Measurements from ENCODE around the gene S100A11. TPM values are rescaled to one million over a fixed set of nuclear protein-coding genes. Genes with fewer than 3 reads are reported as not detected.
A peak's percentile ranks its signal among the peaks of the same experiment; 100 is the strongest.

The S100A11 gene
- total RNA-seq = 31.4 and 33.1 TPM in 2 replicates
- total RNA-seq (2013) = 35.0 TPM
- polyA plus RNA-seq = 10.9 and 26.2 TPM in 2 replicates
- 22.4 and 33.1 TPM in 2 replicates for polyA minus RNA-seq

DNA sequence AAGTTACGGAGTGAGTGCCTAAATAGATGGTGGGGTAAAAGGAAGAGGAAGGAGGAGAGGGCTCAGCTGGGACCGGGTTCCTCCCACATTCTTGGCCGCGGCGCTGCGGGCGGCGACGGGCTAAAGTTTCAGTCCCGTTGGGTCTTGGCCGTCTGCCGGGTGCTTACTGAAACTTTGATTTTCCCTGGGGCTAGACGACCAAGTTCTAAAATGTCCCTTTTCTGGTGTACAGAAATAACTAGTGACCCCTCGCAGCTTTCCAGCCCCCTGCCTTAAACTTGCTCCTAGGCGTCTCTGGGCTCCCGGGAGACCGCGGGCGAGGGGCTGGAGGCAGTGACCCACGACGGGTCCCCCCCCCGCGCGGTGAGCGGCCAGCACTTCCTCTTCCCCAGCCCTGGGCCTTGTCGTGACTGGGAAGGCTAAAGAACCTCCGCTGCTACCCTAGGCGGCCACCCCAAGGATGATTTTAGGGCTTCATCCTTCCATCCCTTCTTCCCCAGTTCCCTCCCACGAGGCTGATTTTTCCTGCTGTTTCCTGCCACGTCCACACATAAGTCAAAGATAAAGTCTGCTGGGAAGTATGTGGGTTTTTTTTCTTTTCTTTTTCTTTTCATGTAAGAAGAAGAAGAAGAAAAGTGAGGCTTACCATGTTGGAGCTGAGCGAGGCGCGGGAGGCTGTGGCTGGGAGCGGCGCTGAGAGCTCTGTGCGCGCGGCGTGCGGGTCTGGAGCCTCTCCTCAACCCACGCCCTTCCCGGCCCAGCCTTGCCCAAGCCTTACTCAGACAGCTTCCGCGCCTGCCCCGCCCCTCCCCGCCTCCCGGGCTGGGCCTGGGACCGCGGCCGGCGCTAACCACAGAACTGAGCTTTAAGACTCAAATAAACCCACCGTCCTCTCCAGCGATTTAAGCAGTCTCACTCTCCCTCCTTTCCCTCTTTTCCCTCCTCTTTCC is at the start of gene S100A11:
Gene S100A11, minus strand, starts transcription at position 738 of the 950 bp plus-strand sequence. Its CDS starts 89 bp downstream, at position 649.
- no peaks in the 10 kb centered on the region for H4K20me1 ChIP-seq (ENCODE audit: control insufficient read depth, insufficient read depth, low read length, poor library complexity, severe bottlenecking)
- CTCF ChIA-PET = interaction anchor here (0.8 to 2.2 kb wide), 8 partner anchors 10 to 423 kb away, joined by 3 to 8 read pairs (median 5); no protein-coding TSS in a partner anchor
- H3K79me2 ChIP-seq (ENCODE audit: control insufficient read depth, insufficient read depth, low read length) = no peaks in the 10 kb centered on the region
- peaks cover 0 to 1% (median 0%) of the 10 kb centered on the region in 4 experiments for H3K27me3 ChIP-seq (replicated peaks in 1 of 4; ENCODE audit: control extremely low read depth in 1 of 4, control insufficient read depth in 3 of 4, insufficient read depth in 4 of 4, low read length in 3 of 4)
- peak within 1 kb of the TSS; percentile 78 for H3K9ac ChIP-seq (ENCODE audit: low read length)
- intact Hi-C loops (cut with micrococcal nuclease) = loop anchor here (1.0 kb wide), 1 partner anchor 12 kb away; no protein-coding TSS in a partner anchor
- H3K4me1 Mint-ChIP-seq = peaks cover 38% of the 10 kb centered on the region
- peak within 1 kb of the TSS; percentile 94 for H3K4me2 ChIP-seq (replicated peaks; ENCODE audit: low read depth, low read length, poor library complexity, severe bottlenecking)
- peaks cover 6 to 19% of the 10 kb centered on the region in 2 experiments for H3K36me3 ChIP-seq (replicated peaks in 1 of 2; ENCODE audit: control extremely low read depth in 1 of 2, control insufficient read depth in 1 of 2, extremely low read depth in 1 of 2, insufficient read depth in 2 of 2, low read length in 1 of 2)
- H2AFZ ChIP-seq (ENCODE audit: insufficient read depth, low read depth, low read length, poor library complexity, severe bottlenecking) = peak within 1 kb of the TSS; percentile 87
- peak within 1 kb of the TSS; percentile 42 to 80 for H3K27ac ChIP-seq (ENCODE audit: low read length in 2 of 2)
- peak within 1 kb of the TSS; percentile 90 for H3K4me3 Mint-ChIP-seq
- POLR2A ChIA-PET = interaction anchor here (0.6 kb wide), 1 partner anchor 14 kb away, joined by 3 read pairs; no protein-coding TSS in a partner anchor
- no peaks in the 10 kb centered on the region for H3K27me3 Mint-ChIP-seq
- peak within 1 kb of the TSS; percentile 94 for H3K27ac Mint-ChIP-seq
- H3K9me3 Mint-ChIP-seq (ENCODE audit: insufficient read depth) = no peaks in the 10 kb centered on the region
- peak; percentile 82 for ATAC-seq (ENCODE audit: low read depth)
- TF ChIP-seq EZH2 (IDR thresholded peaks at IDR 0.05; ENCODE audit: borderline replicate concordance, insufficient read depth, low read depth, low read length, poor library complexity, severe bottlenecking) (no peak), CTCF (IDR thresholded peaks at IDR 0.05) (no peak)
- under 1% methylated on average over 42 of the region's 53 CpGs for WGBS (ENCODE audit: insufficient coverage)
- peak; percentile 71 for DNase-seq
- peaks cover 30 to 38% of the 10 kb centered on the region in 2 donors for H3K4me1 ChIP-seq (ENCODE audit: control insufficient read depth in 2 of 2, insufficient read depth in 2 of 2, low read length in 2 of 2)
- H3K9me3 ChIP-seq (ENCODE audit: control extremely low read depth in 1 of 3, control insufficient read depth in 2 of 3, insufficient read depth in 1 of 3, low read length in 2 of 3) = no peaks in the 10 kb centered on the region
- H3K4me3 ChIP-seq (ENCODE audit: control extremely low read depth in 1 of 5, extremely low read depth in 1 of 5, insufficient read depth in 1 of 5, low read depth in 2 of 5, low read length in 4 of 5) = peak within 1 kb of the TSS; percentile 46 to 88 (median 75)
